GM12892 (cell line): ENCODE data around the gene OVOL2.

Experiments used
- POLR2A ChIP-seq: IDR thresholded peaks from 2 replicates; pipeline ENCODE4 v1.6.1; 2011; ENCODE audit warnings: low read depth, low read length, control low read depth
- POLR2AphosphoS5 ChIP-seq: IDR thresholded peaks from 2 replicates; pipeline ENCODE4 v1.6.1; 2011; ENCODE audit warnings: low read depth, low read length, control low read depth

DNA sequence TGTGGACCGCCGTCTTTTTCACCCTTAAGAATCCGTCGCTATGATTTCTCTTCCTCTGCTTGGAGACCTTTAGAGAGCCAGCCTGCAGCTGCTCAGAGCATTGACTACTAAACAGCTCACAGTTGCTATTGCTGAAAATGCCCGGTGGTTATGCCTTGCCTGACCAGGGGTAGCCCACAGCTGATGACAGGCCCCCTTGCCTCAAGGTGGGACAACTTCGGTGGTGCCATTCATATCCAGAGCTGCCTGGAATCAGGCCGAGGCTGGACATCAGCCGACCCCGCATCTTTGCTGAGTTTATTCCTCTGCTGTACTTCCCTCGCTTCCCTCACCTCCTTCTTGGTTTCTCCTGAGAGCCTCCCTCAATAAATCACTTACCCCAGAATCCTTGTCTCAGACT, 39.6 kb downstream of the OVOL2 start:
- TF ChIP-seq POLR2AphosphoS5: no peak
- no peak for TF ChIP-seq POLR2A
